LoVo (cell line): ENCODE data around the gene ZNF768.

ENCODE experiments used
- DNase-seq: peaks from one replicate; pipeline ENCODE4 v3.0.0-alpha.2; 2016; ENCODE audit warnings: low spot score

The ZNF768 gene

GRCh38 chr16:30526137-30526822 is at the start of gene ZNF768:
ZNF768 (minus strand) TSS chr16:30526566; CDS start chr16:30526413, 153 bp downstream.
- DNase-seq: peak; percentile 37

GRCh38 chr16:30574678-30575077 is 48.3 kb upstream of the ZNF768 start:
- no peak for DNase-seq

- peak; percentile 95 for DNase-seq
Observed at GRCh38 chr16:30571445-30572322, 45.3 kb upstream of the ZNF768 start, which contains the start of gene ZNF688. ZNF688 (minus strand) TSS chr16:30571714; CDS start chr16:30571629, 85 bp downstream.

GRCh38 chr16:30570636-30571444 is 44.5 kb upstream of the ZNF768 start:
- DNase-seq: no peak

- no peak for DNase-seq
Observed at GRCh38 chr16:30569746-30570635, 43.6 kb upstream of the ZNF768 start.

GRCh38 chr16:30569281-30569680 is 42.9 kb upstream of the ZNF768 start:
- no peak for DNase-seq

GRCh38 chr16:30567991-30568638 is 41.7 kb upstream of the ZNF768 start:
- no peak for DNase-seq

GRCh38 chr16:30567160-30567990 is 41.0 kb upstream of the ZNF768 start:
- DNase-seq: no peak

GRCh38 chr16:30566531-30566930 is 40.2 kb upstream of the ZNF768 start:
- DNase-seq: no peak

GRCh38 chr16:30565984-30566383 is 39.6 kb upstream of the ZNF768 start:
- no peak for DNase-seq

GRCh38 chr16:30565526-30565925 is 39.2 kb upstream of the ZNF768 start:
- DNase-seq: no peak

- DNase-seq: no peak
Observed at GRCh38 chr16:30562021-30562420, 35.7 kb upstream of the ZNF768 start.

- DNase-seq: no peak
Observed at GRCh38 chr16:30561089-30561816, 34.9 kb upstream of the ZNF768 start.

- DNase-seq: no peak
Observed at GRCh38 chr16:30559690-30560089, 33.3 kb upstream of the ZNF768 start.

GRCh38 chr16:30558789-30559377 is 32.5 kb upstream of the ZNF768 start:
- no peak for DNase-seq

- DNase-seq: peak; percentile 98
Observed at GRCh38 chr16:30557957-30558788, 31.8 kb upstream of the ZNF768 start, which contains the start of gene ZNF764. ZNF764 (minus strand) TSS chr16:30558374; CDS start chr16:30558182, 192 bp downstream.

GRCh38 chr16:30557707-30557956 is 31.3 kb upstream of the ZNF768 start:
- no peak for DNase-seq

- no peak for DNase-seq
Observed at GRCh38 chr16:30556125-30556473, 29.7 kb upstream of the ZNF768 start.
